Activated CD4-positive, CD25-positive, alpha-beta regulatory T cell treated with anti-CD3 and anti-CD28 coated beads, Interleukin-2, amount 50 U/mL, for 72 hours (primary cell): ENCODE data around the gene COMMD4.
"Not testable (repeated sequence)": the region's sequence is repeated elsewhere in the genome, so short reads cannot be mapped to it uniquely, and the experiment has no call there.

Experiments
- DNase-seq: peaks from one replicate; pipeline ENCODE4 v3.0.0; 2021

Gene COMMD4

DNA sequence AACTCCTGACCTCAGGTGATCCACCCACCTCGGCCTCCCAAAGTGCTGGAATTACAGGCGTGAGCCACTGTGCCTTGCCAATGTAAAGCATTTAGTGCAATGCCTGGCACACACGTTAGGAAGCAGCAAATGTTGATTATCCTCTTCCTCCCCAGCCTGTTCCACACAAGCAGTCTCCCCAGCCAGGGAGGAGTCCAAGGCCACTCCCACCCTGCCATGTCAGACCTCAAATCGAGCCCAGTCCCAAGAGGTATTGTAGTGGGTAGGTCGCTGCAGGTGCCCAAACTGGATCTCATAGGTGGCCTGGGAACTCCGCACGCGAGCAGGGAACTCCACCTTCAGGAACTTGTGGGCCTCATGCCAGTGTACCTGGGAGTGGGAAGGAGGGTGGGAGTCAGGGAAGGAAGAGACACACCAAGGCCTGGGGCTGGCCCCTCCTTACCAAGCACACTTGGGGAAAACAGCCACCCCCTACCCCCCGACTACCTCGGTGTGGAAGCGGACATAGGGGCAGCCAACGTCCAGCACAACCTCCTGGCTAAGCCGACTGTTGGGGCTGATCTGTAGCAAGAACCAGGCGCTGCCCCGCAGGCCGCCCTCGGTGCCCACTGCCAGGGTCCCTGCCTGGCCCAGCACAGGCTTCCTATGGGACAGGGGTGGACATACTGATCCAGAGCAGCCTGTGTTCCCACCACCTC is 22.3 kb downstream of the COMMD4 start:
- DNase-seq, result no peak

DNA sequence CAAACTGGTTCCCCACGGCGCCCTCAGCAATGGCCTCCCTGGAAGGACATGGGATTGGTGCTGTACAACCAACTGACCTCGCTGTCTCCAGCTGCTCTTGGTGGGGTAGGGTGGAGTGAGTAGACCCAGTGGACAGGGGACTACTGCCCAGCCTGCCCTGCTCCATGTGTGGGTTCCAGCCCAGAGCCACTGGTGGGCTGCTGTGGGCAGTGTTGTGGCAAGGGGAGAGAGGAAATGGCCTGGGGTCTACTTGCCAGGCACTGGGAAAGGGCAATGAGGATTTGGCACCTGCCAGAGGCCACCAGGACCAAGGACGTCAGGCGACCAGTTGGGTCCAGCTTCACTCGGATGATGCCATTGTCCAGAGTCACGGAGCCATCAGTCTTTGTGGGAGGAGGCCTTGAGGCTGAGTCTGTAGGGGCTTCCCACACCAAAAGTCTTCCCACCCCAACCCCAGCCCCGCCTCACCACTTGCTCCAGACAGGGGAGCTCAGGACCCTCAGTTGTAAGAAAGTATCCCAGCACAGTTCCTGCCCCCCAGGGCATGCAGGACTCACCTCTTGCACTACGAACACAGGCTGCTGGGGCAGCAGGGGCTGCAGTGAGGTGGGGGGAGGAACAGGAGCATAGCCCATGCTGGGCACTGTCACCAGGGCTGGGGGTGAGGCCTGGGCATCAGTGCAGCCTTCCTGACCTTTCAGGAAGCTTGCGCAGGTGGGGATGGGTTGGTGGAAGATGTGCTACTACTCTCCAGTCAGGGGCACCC is 23.1 kb downstream of the COMMD4 start:
- no peak for DNase-seq

DNA sequence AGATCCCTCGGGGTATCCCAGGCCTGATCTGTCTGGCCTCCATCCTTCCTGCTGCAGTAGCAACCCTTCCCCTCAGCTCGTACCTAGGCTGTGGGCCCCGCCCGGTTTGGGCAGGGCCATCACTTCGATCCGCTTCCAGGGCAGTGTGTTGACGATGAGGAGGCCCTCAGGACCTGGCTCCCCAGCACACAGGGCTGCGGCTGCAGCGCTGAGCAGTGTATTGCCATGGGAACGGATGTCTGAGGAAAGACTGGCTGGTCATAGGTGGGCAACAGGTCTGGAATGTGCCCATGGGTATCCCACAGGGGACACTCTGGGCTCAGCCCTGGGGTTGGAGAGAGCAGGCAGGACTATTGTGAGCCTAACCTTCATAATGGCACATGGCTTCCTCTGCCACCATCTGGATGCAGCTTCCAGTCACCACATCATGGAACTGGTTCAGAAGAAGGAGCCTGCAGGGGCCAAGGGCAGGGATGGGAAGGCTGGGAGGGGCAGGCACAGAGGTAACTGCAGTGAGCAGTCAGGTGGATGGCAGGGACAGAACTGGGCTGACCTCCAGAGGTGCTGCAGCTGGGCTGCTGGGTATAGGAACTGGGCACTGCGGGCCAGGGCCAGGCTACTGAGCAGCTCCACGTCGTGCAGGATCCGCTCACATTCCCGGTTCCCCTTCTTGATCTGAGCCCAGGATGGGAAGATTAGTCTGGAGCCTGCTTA is 23.8 kb downstream of the COMMD4 start:
- no peak for DNase-seq

DNA sequence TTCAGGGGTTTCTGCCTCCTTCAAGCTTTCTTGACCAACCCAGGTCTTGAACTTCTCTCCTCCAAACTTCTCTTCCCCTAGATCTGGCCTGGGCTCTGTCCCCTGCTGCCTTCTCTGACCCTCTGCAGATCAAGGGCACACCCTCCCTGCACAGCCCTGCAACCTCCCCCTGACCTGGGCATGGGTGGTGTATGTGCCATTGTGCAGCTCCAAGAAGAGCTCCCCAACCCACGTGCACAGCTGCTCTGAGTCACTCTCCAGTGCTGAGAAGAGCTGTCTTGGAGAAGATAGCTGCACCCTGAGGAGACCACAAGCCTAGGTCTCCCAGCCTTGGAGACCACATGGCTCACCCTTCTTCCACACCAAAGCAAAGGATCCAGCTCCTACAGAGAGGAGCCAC is 24.5 kb downstream of the COMMD4 start:
- DNase-seq, result no peak

DNA sequence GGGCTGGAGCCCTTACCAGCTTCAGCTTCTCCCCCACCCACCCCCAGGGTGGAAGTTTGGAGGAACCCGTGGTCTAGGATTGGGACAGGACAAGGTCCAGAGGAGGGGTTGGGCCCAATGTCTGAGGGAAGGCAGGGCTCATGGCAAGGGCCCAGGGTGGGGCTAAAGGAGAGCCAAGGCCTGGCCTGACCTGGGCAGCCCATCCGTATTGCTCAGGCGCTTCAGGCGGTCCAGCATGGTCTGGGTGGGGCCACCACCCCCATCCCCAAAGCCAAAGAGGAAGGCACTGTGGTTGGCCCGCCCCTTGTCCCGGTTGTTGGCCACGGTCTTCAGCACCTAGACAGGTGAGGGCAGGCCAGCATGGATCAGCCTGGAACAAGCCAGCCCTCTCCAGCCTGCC is 25.0 kb downstream of the COMMD4 start:
- no peak for DNase-seq

DNA sequence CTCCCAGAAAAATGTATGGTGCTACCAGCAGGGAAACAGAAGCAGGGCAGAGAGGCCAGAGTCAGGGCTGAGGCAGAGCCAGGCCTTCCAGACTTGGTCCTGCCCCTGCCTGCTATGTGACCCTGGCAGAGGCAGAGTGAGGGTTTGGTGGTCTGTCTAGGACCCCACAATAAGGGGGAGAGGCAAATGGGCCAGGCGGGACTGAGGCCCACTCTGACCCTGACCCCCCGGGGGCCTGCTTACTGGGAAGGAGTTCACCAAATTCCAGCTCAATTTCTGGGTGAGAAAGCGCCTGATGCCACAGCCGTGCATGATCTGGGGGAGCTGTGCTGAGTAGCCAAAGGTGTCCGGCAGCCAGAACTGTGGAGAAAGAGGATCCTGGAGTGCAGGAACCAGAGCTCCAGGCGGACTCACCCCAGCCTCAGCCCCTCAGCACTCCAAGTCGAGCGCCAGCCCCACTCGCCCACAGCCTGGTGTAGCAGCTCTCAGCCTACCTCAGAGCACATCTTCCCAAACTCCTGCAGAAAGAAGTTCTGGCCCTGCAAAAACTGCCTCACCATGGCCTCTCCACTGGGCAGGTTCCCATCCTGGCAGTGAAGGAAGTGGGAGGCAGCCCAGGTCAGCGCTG is 25.6 kb downstream of the COMMD4 start:
- DNase-seq, result no peak

DNA sequence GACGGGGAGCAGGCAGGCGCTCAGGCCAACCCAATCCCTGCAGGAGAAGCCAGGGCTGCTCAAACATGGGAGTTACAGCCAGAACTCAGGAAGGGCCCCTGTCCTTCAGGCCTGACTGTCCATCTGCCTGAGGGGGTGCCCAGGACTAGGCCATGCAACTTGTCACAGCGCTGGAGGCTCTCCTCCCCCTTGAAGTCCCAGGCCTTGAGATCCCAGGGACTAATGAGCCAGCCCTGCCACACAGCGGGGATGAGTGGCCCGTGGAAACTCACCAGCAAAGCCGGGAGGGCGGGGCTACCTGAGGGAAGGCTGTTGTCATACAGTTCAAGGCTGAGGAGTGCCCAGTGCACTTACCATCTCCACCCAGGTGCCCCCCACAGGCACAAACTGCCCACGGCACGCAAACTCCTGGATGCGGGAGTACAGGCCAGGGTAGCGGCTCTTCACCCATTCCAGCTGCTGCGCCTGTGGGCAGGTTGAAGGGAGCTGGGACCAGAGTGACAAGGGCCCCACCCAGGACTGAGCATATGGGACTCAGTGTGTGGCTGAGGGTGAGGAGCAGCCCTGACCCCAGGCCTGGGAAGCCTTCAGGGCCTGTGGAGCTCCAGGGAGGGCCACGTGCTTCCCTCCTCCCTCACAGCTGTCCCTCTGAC is 26.3 kb downstream of the COMMD4 start:
- no peak for DNase-seq

DNA sequence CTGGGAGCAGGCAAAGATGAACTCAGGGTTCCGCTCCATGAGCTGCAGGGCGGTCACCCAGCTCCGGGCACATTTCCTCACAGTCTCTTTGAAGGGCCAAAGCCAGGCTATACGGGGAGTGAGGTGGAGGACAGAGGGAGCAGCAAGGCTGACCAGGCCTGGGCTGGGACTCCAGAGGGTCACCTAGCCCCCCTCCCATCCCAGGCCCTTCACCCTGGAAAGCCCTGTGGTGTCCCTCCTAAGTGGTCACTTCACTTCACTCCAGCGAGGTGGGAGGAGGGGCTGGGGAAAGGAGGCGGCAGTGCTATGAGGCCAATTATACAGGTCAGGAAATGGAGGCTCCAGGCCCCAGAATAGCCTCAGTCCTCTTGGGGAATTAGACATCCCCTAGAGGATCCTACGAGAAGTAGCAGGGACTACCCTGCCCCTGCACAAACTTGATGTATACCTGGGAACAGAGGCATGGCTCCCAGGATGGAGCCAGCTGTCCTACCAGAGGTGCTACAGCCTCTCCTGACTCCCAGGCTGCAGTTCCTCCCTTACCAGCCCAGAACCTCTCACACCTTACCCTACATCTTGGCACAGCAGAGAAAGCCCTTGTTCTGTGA is 26.9 kb downstream of the COMMD4 start:
- DNase-seq, result no peak

DNA sequence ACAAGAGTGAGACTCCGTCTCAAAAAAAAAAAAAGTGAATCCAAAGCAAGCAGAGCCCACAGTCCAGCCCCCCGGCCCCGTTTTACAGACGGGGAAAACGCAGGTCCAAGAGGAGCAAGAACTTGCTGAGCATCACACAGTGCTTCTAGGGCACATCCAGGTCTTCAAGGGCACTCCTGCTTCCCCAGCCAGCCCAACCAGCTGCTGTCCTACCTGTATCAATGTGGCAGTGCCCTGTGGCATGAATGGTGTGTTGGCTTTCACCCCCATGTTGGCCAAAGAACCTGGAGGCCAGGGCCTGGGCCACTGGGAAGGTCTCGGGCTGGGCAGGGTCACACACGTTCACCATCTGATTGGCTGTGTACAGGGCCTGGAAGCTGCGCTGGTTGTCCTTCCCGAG is 27.9 kb downstream of the COMMD4 start:
- DNase-seq, result no peak

DNA sequence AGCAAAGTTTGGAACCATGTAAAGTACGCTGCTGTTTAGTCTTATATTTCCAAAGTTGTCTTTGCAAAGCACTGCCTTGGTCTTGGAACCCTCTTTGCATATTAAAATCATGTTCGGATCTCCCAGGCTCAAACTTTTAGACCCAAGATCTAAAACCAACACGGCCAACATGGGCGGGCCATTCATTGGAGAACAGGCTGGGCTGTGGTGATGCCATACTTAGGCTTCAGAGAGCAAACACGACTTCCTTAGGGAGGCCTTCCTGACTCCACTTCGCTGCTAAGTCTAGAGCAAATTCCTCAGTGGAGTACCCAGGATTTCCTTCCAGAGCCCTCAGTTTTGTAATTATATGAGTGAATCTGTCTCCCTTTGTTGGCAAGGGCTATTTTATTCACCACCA is 29.0 kb downstream of the COMMD4 start:
- DNase-seq, result no peak

DNA sequence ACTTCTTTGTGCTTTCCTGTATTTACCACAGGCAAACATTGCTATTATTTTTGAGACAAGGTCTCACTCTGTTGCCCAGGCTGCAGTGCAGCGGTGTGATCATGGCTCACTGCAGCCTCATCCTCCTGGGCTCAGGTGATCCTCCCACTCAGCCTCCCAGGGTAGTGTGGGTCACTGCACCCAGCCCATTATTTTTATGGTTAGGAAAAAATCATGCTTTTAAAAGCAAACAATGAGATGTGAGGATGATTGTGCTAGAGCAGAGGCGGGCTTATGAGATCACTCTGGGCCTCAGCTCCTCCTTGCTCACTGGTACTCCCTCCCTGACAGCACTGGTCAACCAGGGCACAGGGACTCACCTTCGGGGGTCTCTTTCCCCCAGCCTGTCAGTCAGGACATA is 30.3 kb downstream of the COMMD4 start:
- DNase-seq, result no peak

DNA sequence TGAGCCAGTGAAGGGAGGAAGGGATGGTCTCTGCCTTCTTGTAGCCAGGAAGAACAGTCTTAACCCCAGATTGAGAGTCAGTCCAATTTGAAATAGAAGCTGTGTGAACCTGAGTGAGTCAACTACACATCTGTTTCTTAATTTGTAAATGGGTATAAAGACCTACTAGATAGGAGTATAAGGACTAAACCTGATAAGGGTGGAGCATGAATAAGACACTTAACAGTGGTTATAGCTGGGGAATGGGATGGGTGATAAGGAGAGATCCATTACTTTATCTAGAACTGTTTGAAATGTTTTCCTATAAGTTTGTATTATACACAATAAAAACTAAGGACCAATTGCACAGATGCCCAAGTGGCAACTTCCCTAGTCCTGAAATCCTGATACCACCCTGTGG is 31.1 kb downstream of the COMMD4 start:
- no peak for DNase-seq

DNA sequence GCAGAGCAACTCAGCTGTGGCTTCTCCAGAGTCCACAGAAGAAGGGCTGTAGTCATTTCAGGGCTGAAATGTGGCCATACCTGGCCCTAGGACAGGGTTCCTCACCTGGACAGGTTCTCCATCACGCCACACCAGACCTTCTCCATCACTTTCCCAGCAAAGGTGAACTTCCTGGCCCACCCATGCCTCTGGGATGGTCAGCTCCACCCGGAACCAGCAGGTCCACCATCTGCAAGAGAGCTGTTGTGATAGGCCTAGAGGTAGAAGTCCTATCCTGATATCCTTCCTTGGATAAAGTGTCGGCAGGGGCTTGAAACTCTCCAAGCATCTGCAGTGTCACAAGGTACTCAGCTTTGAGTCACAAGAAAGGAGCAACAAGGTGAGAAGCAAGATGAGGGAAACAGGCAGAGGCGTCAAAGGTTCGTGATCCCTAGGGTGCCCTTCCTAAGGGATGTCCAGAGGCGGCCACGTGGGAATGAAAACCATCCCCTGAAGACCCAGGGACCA is 31.6 kb downstream of the COMMD4 start:
- DNase-seq, result no peak

DNA sequence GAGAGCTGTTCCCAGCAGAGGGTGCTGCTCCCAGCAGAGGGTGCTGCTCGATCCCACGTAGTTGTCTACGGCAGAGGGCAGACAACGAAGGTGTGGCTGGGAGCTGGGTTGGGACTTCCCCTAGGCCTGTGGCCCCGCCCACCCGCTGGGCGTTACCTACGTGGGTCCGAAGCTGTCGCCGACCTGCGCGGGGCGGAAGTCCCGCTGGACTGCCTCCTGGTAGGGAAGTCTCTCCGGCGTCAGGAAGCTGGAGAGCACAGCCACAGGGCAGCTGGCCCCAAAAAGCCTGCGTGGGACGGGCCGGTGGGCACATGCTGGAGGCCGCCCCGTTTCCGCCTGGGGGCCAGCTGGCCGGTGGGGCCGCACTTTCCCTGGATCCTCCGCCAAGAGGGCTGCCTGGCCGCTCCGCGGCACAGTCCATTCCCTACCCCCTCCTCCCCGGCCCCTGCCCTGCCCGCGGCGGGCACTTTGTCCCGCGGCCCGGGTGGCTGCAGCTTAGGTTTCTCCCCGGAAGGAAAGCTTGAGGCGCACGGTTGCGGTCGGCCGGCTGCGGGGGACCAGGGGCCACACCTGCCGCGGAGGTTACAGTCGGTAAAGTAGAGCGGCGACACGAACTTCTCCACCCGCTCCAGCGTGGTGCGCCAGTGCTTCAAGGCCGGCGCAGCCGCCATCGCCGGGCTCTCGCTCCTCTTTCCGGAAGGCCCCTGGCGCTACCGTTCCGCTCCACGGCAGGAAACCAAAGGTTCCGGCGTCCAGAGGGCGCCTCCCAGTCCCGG is 32.2 kb downstream of the COMMD4 start, which contains the start of gene MAN2C1:
MAN2C1 (minus strand) TSS at position 695 of the 776 bp plus-strand sequence; CDS start at position 671, 24 bp downstream.
- DNase-seq, result peak; percentile 95

DNA sequence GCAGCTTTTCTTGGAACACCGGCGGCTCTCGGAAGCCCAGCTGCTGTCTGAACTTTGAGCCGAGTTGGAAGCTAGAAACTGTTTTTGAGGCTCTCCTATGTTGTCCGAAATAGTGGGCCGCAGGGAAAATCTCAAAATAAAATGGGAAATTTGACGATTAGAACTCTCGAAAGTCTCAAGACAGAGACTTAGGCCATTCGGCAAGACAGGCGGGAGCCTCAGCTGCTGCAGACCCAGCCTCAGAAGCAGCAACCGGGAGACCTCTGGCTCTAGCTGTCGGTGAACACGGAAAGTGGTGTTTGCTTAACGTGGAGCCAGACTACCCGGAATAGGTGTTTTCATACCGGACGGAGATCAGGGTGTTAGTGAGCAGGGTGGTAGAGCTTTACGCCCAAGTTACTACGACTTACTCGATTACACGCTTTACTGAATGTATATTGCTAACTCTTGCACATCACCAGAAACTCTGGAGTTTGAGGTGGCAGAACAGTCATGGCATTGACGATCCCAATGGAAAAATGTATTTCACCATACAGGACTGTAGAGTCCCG is 32.9 kb downstream of the COMMD4 start:
- no peak for DNase-seq

DNA sequence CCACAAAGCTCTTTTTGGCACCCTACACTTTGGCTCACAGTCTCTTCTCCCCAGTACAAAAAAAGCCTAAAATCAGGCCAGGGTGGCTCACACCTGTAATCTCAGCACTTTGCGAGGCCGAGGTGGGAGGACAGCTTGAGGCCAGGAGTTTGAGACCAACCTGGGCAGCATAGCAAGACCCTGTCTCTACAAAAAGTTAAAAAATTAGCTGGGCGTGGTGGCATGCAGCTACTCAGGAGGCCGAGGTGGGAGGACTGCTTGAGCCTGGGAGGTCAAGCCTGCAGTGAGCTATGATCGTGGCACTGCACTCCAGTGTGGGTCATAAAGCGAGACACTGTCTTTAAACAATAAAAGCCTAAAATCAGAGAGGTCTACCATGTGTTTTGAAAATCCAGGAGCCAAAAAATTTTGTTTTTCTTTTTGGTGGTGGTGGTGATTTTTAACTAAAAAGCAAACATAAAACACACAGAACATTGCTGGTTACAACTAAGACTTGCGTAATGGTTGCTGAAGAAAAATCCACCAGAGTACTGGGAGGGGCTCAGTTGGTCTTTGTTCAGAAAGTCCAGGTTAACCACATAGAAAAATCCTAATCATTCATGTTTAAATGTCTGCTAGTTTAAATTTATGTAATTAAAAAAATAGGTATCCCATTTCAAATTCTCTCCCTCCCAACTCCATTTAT is 34.2 kb downstream of the COMMD4 start:
- DNase-seq, result no peak

DNA sequence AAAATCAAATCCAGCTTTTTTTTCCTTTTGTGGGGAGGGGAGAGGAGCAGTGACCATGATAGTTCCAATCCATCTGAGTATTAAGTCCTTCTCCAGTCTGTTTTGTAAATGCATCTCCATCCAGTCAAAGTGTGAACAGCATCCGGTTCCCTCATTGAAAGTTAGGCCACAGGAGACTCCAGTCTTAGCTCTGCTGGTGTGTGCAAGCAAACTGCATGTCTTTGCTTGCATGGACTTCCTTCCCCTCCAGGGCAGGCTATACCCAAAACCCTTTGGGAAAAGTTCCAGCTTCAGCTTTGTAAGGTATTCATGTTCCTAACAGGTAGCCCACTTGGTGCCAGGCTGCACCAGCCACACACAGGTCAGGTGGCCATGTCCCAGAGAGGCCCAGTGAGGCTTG is 35.6 kb downstream of the COMMD4 start:
- no peak for DNase-seq

DNA sequence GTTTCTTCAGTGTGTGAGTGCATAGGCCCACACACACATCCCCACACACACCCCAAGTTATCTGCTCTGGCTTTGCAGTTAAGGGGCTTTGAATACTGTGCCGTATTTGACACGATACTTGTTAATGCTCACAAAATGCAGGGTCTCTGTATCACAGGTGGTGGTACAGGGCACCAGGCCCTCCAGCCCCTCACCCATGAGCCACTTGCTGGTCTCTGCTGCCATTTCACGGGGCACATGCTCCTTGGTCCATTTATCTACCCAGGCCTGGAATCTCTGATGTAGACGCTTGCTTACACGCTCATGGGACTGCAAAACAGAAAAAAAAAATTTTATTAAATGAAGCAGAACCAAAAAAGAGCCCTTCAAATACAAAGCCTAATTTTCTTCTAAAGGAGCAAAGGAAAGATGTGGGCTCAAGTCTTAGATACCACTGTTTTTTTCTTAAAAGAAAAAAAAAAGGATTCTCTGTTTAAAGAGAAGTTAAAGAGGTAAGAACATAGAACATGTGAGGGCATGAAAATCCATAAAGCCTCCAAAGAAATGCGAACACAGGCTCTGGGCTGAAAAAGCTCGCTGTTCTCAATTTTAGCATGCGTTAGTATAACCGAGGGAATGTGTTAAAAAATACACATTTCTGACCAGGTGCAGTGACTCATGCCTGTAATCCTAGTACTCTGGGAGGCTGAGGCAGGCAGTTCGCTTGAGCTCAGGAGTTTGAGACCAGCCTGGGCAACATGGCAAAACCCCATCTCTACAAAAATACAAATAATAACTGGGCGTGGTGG is 36.2 kb downstream of the COMMD4 start:
- no peak for DNase-seq

DNA sequence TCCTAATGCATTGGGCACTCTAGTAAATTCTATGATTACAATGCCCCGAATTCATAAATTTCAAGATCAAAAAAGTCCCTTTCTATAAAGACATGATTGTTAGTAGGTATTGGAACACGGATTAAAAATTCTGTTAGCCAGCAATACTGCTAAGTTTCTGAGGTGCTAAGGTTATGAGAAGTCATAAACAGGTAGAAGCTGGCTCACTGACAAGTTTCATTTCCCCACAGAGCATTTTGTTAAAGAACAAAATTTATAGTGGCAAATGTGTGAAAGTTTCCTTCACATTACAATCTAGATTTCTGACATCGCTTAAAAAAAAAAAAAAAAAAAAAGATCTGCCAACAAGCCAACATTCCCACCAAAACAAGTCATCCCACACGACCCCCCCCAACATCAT is 44.9 kb downstream of the COMMD4 start:
- no peak for DNase-seq

DNA sequence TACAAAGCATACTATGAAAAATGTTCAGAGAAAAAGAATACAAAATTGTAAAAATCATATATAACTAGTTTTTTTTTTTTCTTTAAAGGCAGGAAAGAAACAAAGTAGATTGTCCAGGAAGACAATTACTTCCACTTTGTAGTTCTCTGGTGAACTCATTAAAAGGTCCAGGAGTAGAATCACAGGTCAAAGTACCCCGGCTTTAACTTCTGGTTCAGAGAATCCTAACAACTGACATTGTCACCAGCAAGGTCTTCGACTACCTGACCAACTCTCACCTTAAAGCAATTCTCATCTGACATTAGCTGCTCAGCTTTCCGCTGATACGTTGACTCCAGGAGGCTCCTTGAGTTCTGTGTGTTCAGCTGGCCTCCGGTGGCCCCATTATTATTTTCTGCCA is 48.1 kb downstream of the COMMD4 start:
- not testable (repeated sequence) for DNase-seq
